IMR-90 (cell line): Measurements from ENCODE around the gene UBR4. TPM values are rescaled to one million over a fixed set of nuclear protein-coding genes. Genes with fewer than 3 reads are reported as not detected.

Experiments used
- ATAC-seq: fragments of 200-7000 bp; cut with Tn5 transposase; 2 replicates; pipeline ENCODE4 v1.9.1; 2020; ENCODE audit warnings: low read depth, mild to moderate bottlenecking, moderate library complexity
- BruUV-seq: library from RNA; stranded (reverse); fragments of 400-500 nt; replicated peaks from 2 replicates; lab custom pipeline; 2021; lab: Mats Ljungman, UMichigan
- CTCF ChIA-PET: fragments of 300-600 bp; formaldehyde crosslinking; extraction: SDS; loops from one replicate; lab custom pipeline; 2021; ENCODE audit warnings: antibody characterized with exemption; lab: Yijun Ruan, JAX
- POLR2A ChIA-PET: fragments of 300-600 bp; sonication (Branson Sonifier 250); formaldehyde crosslinking; loops from one replicate; lab custom pipeline; 2022; ENCODE audit warnings: antibody characterized with exemption; ENCODE audit not compliant: unreplicated experiment; lab: Charles Lee
- DNase-seq: peaks from one replicate; pipeline ENCODE4 v3.0.0; 2013
- H2AFZ ChIP-seq: replicated peaks from 2 replicates; pipeline ENCODE3; 2013; ENCODE audit warnings: low read length, mild to moderate bottlenecking; ENCODE audit not compliant: poor library complexity
- H2AK5ac ChIP-seq: 2 replicates; pipeline ENCODE4 v1.6.1; 2013; ENCODE audit warnings: low read depth, low read length, inconsistent platforms
- H2AK9ac ChIP-seq: replicated peaks from 2 replicates; pipeline ENCODE3; 2013; ENCODE audit warnings: mild to moderate bottlenecking, low read depth, low read length, moderate library complexity; ENCODE audit not compliant: poor library complexity
- H2BK120ac ChIP-seq: 2 replicates; pipeline ENCODE4 v1.6.1; 2013; ENCODE audit warnings: low read depth, low read length, inconsistent platforms
- H2BK15ac ChIP-seq: 3 replicates; pipeline ENCODE4 v1.6.1; 2013; ENCODE audit warnings: low read depth, low read length, inconsistent platforms
- H2BK20ac ChIP-seq: 2 replicates; pipeline ENCODE4 v1.6.1; 2013; ENCODE audit warnings: low read depth, mild to moderate bottlenecking, inconsistent platforms, low read length, moderate library complexity
- H2BK5ac ChIP-seq: 2 replicates; pipeline ENCODE4 v1.6.1; 2013; ENCODE audit warnings: mild to moderate bottlenecking, low read depth, low read length, inconsistent platforms; ENCODE audit not compliant: poor library complexity, severe bottlenecking
- H3K14ac ChIP-seq: replicated peaks from 2 replicates; pipeline ENCODE4 v1.6.1; 2013; ENCODE audit warnings: low read depth, low read length, inconsistent platforms
- H3K18ac ChIP-seq: 2 replicates; pipeline ENCODE4 v1.6.1; 2013; ENCODE audit warnings: low read depth, low read length, control low read depth
- H3K23ac ChIP-seq: 2 replicates; pipeline ENCODE4 v1.6.1; 2013; ENCODE audit warnings: low read depth, low read length, inconsistent platforms
- H3K27ac ChIP-seq: 2 replicates; pipeline ENCODE4 v1.5.1; 2013; ENCODE audit warnings: mild to moderate bottlenecking, control low read depth, low read length; ENCODE audit not compliant: insufficient read depth
- H3K27me3 ChIP-seq: 2 replicates; pipeline ENCODE4 v1.6.1; 2013; ENCODE audit warnings: low read length; ENCODE audit not compliant: control insufficient read depth, insufficient read depth
- H3K36me3 ChIP-seq: 2 replicates; pipeline ENCODE4 v1.6.1; 2013; ENCODE audit warnings: low read length, mixed read lengths; ENCODE audit not compliant: control insufficient read depth, insufficient read depth
- H3K4ac ChIP-seq: 2 replicates; pipeline ENCODE4 v1.6.1; 2013; ENCODE audit warnings: low read depth, low read length, inconsistent platforms
- H3K4me1 ChIP-seq: 2 replicates; pipeline ENCODE4 v1.6.1; 2013; ENCODE audit warnings: low read length, mixed read lengths; ENCODE audit not compliant: control insufficient read depth, insufficient read depth
- H3K4me2 ChIP-seq: 2 replicates; pipeline ENCODE4 v1.6.1; 2013; ENCODE audit warnings: low read depth, mild to moderate bottlenecking, control low read depth, low read length, moderate library complexity
- H3K4me3 ChIP-seq: 2 replicates; pipeline ENCODE4 v1.5.1; 2013; ENCODE audit warnings: low read depth, mild to moderate bottlenecking, control low read depth, low read length, moderate library complexity; ENCODE audit not compliant: insufficient read depth
- H3K56ac ChIP-seq: 2 replicates; pipeline ENCODE4 v1.6.1; 2013; ENCODE audit warnings: low read length, inconsistent platforms; ENCODE audit not compliant: insufficient read depth; ENCODE audit errors: extremely low read depth
- H3K79me1 ChIP-seq, 2 experiments: 2 replicates each; pipeline ENCODE4 v1.6.1; 2013; ENCODE audit warnings: low read length in 2 of 2, inconsistent platforms in 1 of 2, low read depth in 1 of 2
- H3K9ac ChIP-seq: 2 replicates; pipeline ENCODE4 v1.6.1; 2013; ENCODE audit warnings: low read depth, low read length, control low read depth
- H3K9me1 ChIP-seq: 2 replicates; pipeline ENCODE4 v1.6.1; 2013; ENCODE audit warnings: low read length, inconsistent platforms; ENCODE audit not compliant: insufficient read depth
- H3K9me3 ChIP-seq: 2 replicates; pipeline ENCODE4 v1.6.1; 2013; ENCODE audit warnings: low read length; ENCODE audit not compliant: control insufficient read depth, insufficient read depth
- H4K20me1 ChIP-seq: 2 replicates; pipeline ENCODE4 v1.6.1; 2013; ENCODE audit warnings: low read length, inconsistent platforms; ENCODE audit not compliant: insufficient read depth
- H4K5ac ChIP-seq: 2 replicates; pipeline ENCODE4 v1.6.1; 2013; ENCODE audit warnings: mild to moderate bottlenecking, low read depth, low read length, control low read depth
- H4K8ac ChIP-seq, 2 experiments: 2 replicates each; pipeline ENCODE4 v1.6.1; 2013; ENCODE audit warnings: low read depth in 2 of 2, low read length in 2 of 2, control low read depth in 1 of 2, inconsistent platforms in 1 of 2
- H4K91ac ChIP-seq: 2 replicates; pipeline ENCODE4 v1.6.1; 2013; ENCODE audit warnings: low read depth, low read length, inconsistent platforms; ENCODE audit not compliant: insufficient read depth
- BHLHE40 ChIP-seq: fragments of 150-350 bp; IDR thresholded peaks from 2 replicates; pipeline ENCODE4 v1.6.1; 2016; ENCODE audit warnings: mild to moderate bottlenecking, low read depth, low read length
- CEBPB ChIP-seq: IDR thresholded peaks from 2 replicates; pipeline ENCODE4 v1.6.1; 2012; ENCODE audit warnings: low read depth, low read length, improper control_type of control experiment
- CHD1 ChIP-seq: IDR thresholded peaks from 2 replicates; pipeline ENCODE4 v1.6.1; 2012; ENCODE audit warnings: low read depth, low read length, improper control_type of control experiment
- CTCF ChIP-seq: conservative IDR thresholded peaks from 2 replicates; pipeline ENCODE4 v1.5.1; 2012; ENCODE audit warnings: mild to moderate bottlenecking, low read depth, low read length, improper control_type of control experiment
- FOS ChIP-seq: fragments of 150-350 bp; IDR thresholded peaks from 2 replicates; pipeline ENCODE4 v1.6.1; 2016; ENCODE audit warnings: low read depth, low read length
- MAFK ChIP-seq: IDR thresholded peaks from 2 replicates; pipeline ENCODE4 v1.6.1; 2012; ENCODE audit warnings: low read depth, low read length, improper control_type of control experiment
- MAZ ChIP-seq: IDR thresholded peaks from 2 replicates; pipeline ENCODE4 v1.6.1; 2012; ENCODE audit warnings: low read depth, mild to moderate bottlenecking, low read length, improper control_type of control experiment, moderate library complexity, borderline replicate concordance
- MXI1 ChIP-seq: IDR thresholded peaks from 2 replicates; pipeline ENCODE4 v1.6.1; 2012; ENCODE audit warnings: low read depth, mild to moderate bottlenecking, low read length, moderate library complexity, borderline replicate concordance
- NFE2L2 ChIP-seq: fragments of 150-350 bp; IDR thresholded peaks from 2 replicates; pipeline ENCODE4 v1.6.1; 2016; ENCODE audit warnings: low read depth, mild to moderate bottlenecking, low read length
- POLR2A ChIP-seq: IDR thresholded peaks from 2 replicates; pipeline ENCODE4 v1.6.1; 2012; ENCODE audit warnings: mild to moderate bottlenecking, low read depth, low read length
- RAD21 ChIP-seq: IDR thresholded peaks from 2 replicates; pipeline ENCODE4 v1.6.1; 2012; ENCODE audit warnings: low read length, improper control_type of control experiment
- RCOR1 ChIP-seq: IDR thresholded peaks from 2 replicates; pipeline ENCODE4 v1.6.1; 2012; ENCODE audit warnings: mild to moderate bottlenecking, low read length, improper control_type of control experiment; ENCODE audit not compliant: insufficient replicate concordance
- RFX5 ChIP-seq: IDR thresholded peaks from 2 replicates; pipeline ENCODE4 v1.8.0; 2012; ENCODE audit warnings: low read depth, mild to moderate bottlenecking, low read length, moderate library complexity
- SMC3 ChIP-seq: fragments of 150-350 bp; IDR thresholded peaks from 2 replicates; pipeline ENCODE4 v1.6.1; 2016; ENCODE audit warnings: low read depth, mild to moderate bottlenecking, antibody characterized with exemption, low read length, moderate library complexity
- USF2 ChIP-seq: fragments of 150-350 bp; IDR thresholded peaks from 2 replicates; pipeline ENCODE4 v1.6.1; 2017; ENCODE audit warnings: mild to moderate bottlenecking, antibody characterized with exemption, low read length, low read depth
- WGBS, 2 experiments: methylation state at CpG; one replicate each; pipeline versions ENCODE4 v1.1.5 to v1.1.7; 2013; ENCODE audit warnings: missing lambda C conversion rate in 2 of 2; ENCODE audit not compliant: insufficient read length in 1 of 2; ENCODE audit errors: extremely low coverage in 2 of 2; 5-methylcytosine and 5-hydroxymethylcytosine counted together
- dilution Hi-C: fragments of 300-500 bp; cut with HindIII; formaldehyde crosslinking; loops from one replicate; pipeline ENCODE4 v1.14.3; 2018; ENCODE audit warnings: low sequenced_read_pairs; ENCODE audit not compliant: unreplicated experiment
- in situ Hi-C: fragments of 300-500 bp; cut with MboI; formaldehyde crosslinking; loops from 3 replicates; pipeline ENCODE4 v1.14.3; 2019; ENCODE audit warnings: low sequenced_read_pairs, inconsistent platforms, mixed read lengths
- intact Hi-C: fragments of 100-400 bp; cut with micrococcal nuclease; formaldehyde crosslinking; loops from 2 replicates; pipeline ENCODE4 v1.10.0; 2022
- polyA plus RNA-seq, 3 experiments: library from polyadenylated mRNA; depleted of rRNA; stranded (reverse); fragments of >200 nt; gene quantifications; 2 replicates each; pipeline ENCODE4 v1.2.3, GENCODE V29; 2012; ENCODE audit warnings: low replicate concordance in 1 of 3
- total RNA-seq: library from RNA; depleted of rRNA; stranded (reverse); fragments of >200 nt; gene quantifications from 2 replicates; pipeline ENCODE4 v1.2.3, GENCODE V29; 2012
- TF ChIP-seq, protein P1 (sequence below): fragments of 150-350 bp; IDR thresholded peaks from 2 replicates; pipeline ENCODE4 v1.6.1; 2016; ENCODE audit warnings: low read depth, mild to moderate bottlenecking, low read length, moderate library complexity, borderline replicate concordance

The UBR4 gene
- total and polyA plus RNA-seq, 2 of the 4 experiments (the other 2 are of a cell fraction) = 87.8 to 121 TPM

GRCh38 chr1:19149736-19150135 is 60.3 kb downstream of the UBR4 start:
- Histone ChIP-seq H3K23ac (no peak overlapping the region), H3K9me3 (no peaks in the 10 kb centered on the region), H3K4me3 (no peak overlapping the region), H3K9ac (no peak overlapping the region), H4K8ac (no peak overlapping the region), H2BK120ac (no peak overlapping the region), H3K56ac (no peak overlapping the region), H4K91ac (no peak overlapping the region), H3K14ac (no peak overlapping the region), H3K9me1 (peaks cover 3% of the 10 kb centered on the region; the same call in 1 of the 2 replicates), H2AFZ (no peak overlapping the region), H2AK9ac (no peak overlapping the region), H4K5ac (no peak overlapping the region), H3K36me3 (peaks cover 82% of the 10 kb centered on the region), H3K4me1 (no peaks in the 10 kb centered on the region), H3K27ac (no peak overlapping the region), H3K27me3 (no peaks in the 10 kb centered on the region), H3K4me2 (no peak overlapping the region), H2BK20ac (no peak overlapping the region), H3K79me1 (peaks cover 35 to 44% of the 10 kb centered on the region in 2 experiments), H3K18ac (no peak overlapping the region), H3K4ac (no peak overlapping the region), H2BK5ac (no peak overlapping the region), H4K20me1 (no peaks in the 10 kb centered on the region; the same call in 1 of the 2 replicates), H2AK5ac (no peak overlapping the region), H2BK15ac (no peak overlapping the region)
- TF ChIP-seq MXI1 (no peak), RAD21 (no peak), CEBPB (no peak), RFX5 (no peak), POLR2A (no peak), FOS (no peak), CTCF (no peak), NFE2L2 (no peak), MAFK (no peak), SMC3 (no peak), USF2 (no peak), CHD1 (no peak), RCOR1 (no peak), MAZ (no peak), BHLHE40 (no peak)
- TF ChIP-seq, protein P1, sequence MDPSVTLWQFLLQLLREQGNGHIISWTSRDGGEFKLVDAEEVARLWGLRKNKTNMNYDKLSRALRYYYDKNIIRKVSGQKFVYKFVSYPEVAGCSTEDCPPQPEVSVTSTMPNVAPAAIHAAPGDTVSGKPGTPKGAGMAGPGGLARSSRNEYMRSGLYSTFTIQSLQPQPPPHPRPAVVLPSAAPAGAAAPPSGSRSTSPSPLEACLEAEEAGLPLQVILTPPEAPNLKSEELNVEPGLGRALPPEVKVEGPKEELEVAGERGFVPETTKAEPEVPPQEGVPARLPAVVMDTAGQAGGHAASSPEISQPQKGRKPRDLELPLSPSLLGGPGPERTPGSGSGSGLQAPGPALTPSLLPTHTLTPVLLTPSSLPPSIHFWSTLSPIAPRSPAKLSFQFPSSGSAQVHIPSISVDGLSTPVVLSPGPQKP = no peak
- DNase-seq = no peak
- dilution Hi-C loops = no loop called here
- no CpG with 5 or more reads among the region's 3 CpGs for WGBS, 2 experiments
- ChIA-PET POLR2A (no interaction called here), CTCF (interaction anchor here (1.0 kb wide), 1 partner anchor 14 kb away, joined by 3 read pairs; no protein-coding TSS in a partner anchor)
- ATAC-seq = no peak
- intact Hi-C loops = loop anchor here (5.0 kb wide), 1 partner anchor 42 kb away; no protein-coding TSS in a partner anchor
- no TSS peak for BruUV-seq
- in situ Hi-C loops = loop anchor here (10.0 kb wide), 1 partner anchor 45 kb away; no protein-coding TSS in a partner anchor
